Measurements from ENCODE around the gene PRKCZ. TPM values are rescaled to one million over a fixed set of nuclear protein-coding genes. Genes with fewer than 3 reads are reported as not detected.

Gene PRKCZ
- polyA plus RNA-seq, 1 donor = 7.8 TPM

- peak; percentile 94 for DNase-seq
These were observed 163.6 kb downstream of the PRKCZ start for GRCh38 chr1:2213576-2214505.

GRCh38 chr1:2214541-2215241, 164.5 kb downstream of the PRKCZ start:
- no peak for DNase-seq

GRCh38 chr1:2215329-2215728, 165.1 kb downstream of the PRKCZ start:
- no peak for DNase-seq

GRCh38 chr1:2215909-2216766, 165.9 kb downstream of the PRKCZ start:
- no peak for DNase-seq

GRCh38 chr1:2216767-2217058, 166.5 kb downstream of the PRKCZ start:
- no peak for DNase-seq

- no peak for DNase-seq
These were observed 171.1 kb downstream of the PRKCZ start for GRCh38 chr1:2221271-2221670.

- no peak for DNase-seq
These were observed 174.0 kb downstream of the PRKCZ start for GRCh38 chr1:2224170-2224584.

- DNase-seq = no peak
These were observed 174.6 kb downstream of the PRKCZ start for GRCh38 chr1:2224631-2225428.

GRCh38 chr1:2226525-2227345, 176.5 kb downstream of the PRKCZ start:
- DNase-seq = no peak

- peak; percentile 99 for DNase-seq
These were observed 177.3 kb downstream of the PRKCZ start for GRCh38 chr1:2227346-2228156.

GRCh38 chr1:2228157-2228594, 178.0 kb downstream of the PRKCZ start, which contains the start of gene SKI:
Gene SKI, plus strand, starts transcription at chr1:2228319. Its CDS starts 448 bp downstream, at chr1:2228767.
- no peak for DNase-seq

GRCh38 chr1:2228694-2229036, 178.5 kb downstream of the PRKCZ start:
- DNase-seq = no peak

- peak; percentile 65 for DNase-seq
These were observed 179.0 kb downstream of the PRKCZ start for GRCh38 chr1:2229037-2229864.

- DNase-seq = no peak
These were observed 179.9 kb downstream of the PRKCZ start for GRCh38 chr1:2229911-2230731.

GRCh38 chr1:2230781-2231531, 180.7 kb downstream of the PRKCZ start:
- DNase-seq = no peak

GRCh38 chr1:2231532-2232254, 181.5 kb downstream of the PRKCZ start:
- no peak for DNase-seq

All from hindlimb muscle (tissue), 1 donor.